Upper lobe of right lung (tissue), 1 donor: Measurements from ENCODE around the gene HPDL. TPM values are rescaled to one million over a fixed set of nuclear protein-coding genes. Genes with fewer than 3 reads are reported as not detected.
"Not testable (repeated sequence)": the region's sequence is repeated elsewhere in the genome, so short reads cannot be mapped to it uniquely, and the experiment has no call there.

Source experiments
- ATAC-seq: fragments of 200-7000 bp; cut with Tn5 transposase; one replicate; pipeline ENCODE4 v1.9.1; 2020; ENCODE audit warnings: mild to moderate bottlenecking, moderate library complexity
- DNase-seq: peaks from one replicate; pipeline ENCODE4 v3.0.0-alpha.2; 2020
- H3K27ac ChIP-seq: fragments of 200-600 bp; one replicate; pipeline ENCODE4 v1.8.0; 2022
- H3K27me3 ChIP-seq: fragments of 200-600 bp; one replicate; pipeline ENCODE4 v1.8.0; 2022; ENCODE audit warnings: mild to moderate bottlenecking
- H3K36me3 ChIP-seq: fragments of 200-600 bp; one replicate; pipeline ENCODE4 v1.8.0; 2022
- H3K4me1 ChIP-seq: fragments of 200-600 bp; one replicate; pipeline ENCODE4 v1.8.0; 2022
- H3K4me3 ChIP-seq: fragments of 200-600 bp; one replicate; pipeline ENCODE4 v1.8.0; 2022; ENCODE audit warnings: mild to moderate bottlenecking
- H3K9me3 ChIP-seq: fragments of 200-600 bp; one replicate; pipeline ENCODE4 v1.8.0; 2022
- CTCF ChIP-seq: fragments of 200-600 bp; IDR thresholded peaks from one replicate; pipeline ENCODE4 v1.8.0; 2022; ENCODE audit warnings: antibody characterized with exemption
- intact Hi-C: fragments of 100-400 bp; cut with DNase I; formaldehyde crosslinking; loops from one replicate; pipeline ENCODE4 v1.11.0; 2022
- total RNA-seq: library from RNA; stranded (reverse); fragmentation: NEBNext Ultra II Directional; extraction: Animal tissue kit (Norgen Biotek cat#: 25700); gene quantifications from one replicate; pipeline ENCODE4 v1.2.1, GENCODE V29; 2021
- donor health status: DM: no; HTN: yes; CAD: no; lungs with severe emphysema.

The HPDL gene
- total RNA-seq, 1 donor from 2014 or later, result not detected

GRCh38 chr1:45359882-45360513 is 33.3 kb downstream of the HPDL start:
- DNase-seq (no peak), ATAC-seq (peak; percentile 84)
- Histone ChIP-seq H3K4me1 (peaks cover 14% of the 10 kb centered on the region), H3K4me3 (no peak overlapping the region), H3K36me3 (no peaks in the 10 kb centered on the region), H3K27ac (peak overlapping the region; percentile 72), H3K9me3 (no peaks in the 10 kb centered on the region), H3K27me3 (no peaks in the 10 kb centered on the region)
- peak; percentile 74 for TF ChIP-seq CTCF
- intact Hi-C loops, result loop anchor here (10.0 kb wide), 1 partner anchor 135 kb away; the partner anchor contains the start of gene TESK2

GRCh38 chr1:45360981-45361380 is 34.3 kb downstream of the HPDL start:
- H3K9me3 ChIP-seq, H3K27me3 ChIP-seq, DNase-seq, intact Hi-C loops, H3K36me3 ChIP-seq: not testable (repeated sequence)
- peak overlapping the region; percentile 72 for H3K27ac ChIP-seq
- H3K4me3 ChIP-seq, result peak overlapping the region; percentile 9
- peak; percentile 79 for ATAC-seq
- H3K4me1 ChIP-seq, result peaks cover 14% of the 10 kb centered on the region

- Histone ChIP-seq H3K36me3 (no peaks in the 10 kb centered on the region), H3K4me1 (peaks cover 14% of the 10 kb centered on the region), H3K9me3 (no peaks in the 10 kb centered on the region), H3K27me3 (no peaks in the 10 kb centered on the region), H3K27ac (no peak overlapping the region), H3K4me3 (no peak overlapping the region)
- no peak for DNase-seq
- intact Hi-C loops, result no loop called here
- no peak for ATAC-seq
- TF ChIP-seq CTCF, result no peak
Measured at GRCh38 chr1:45364294-45364693, 37.6 kb downstream of the HPDL start.

- Histone ChIP-seq H3K27me3 (no peaks in the 10 kb centered on the region), H3K4me1 (peaks cover 12% of the 10 kb centered on the region), H3K9me3 (no peaks in the 10 kb centered on the region), H3K4me3 (no peak overlapping the region), H3K27ac (no peak overlapping the region), H3K36me3 (no peaks in the 10 kb centered on the region)
- ATAC-seq (no peak), DNase-seq (no peak)
- TF ChIP-seq CTCF, result no peak
- intact Hi-C loops, result no loop called here
Measured at GRCh38 chr1:45365051-45365450, 38.4 kb downstream of the HPDL start.

GRCh38 chr1:45370575-45370974 is 43.9 kb downstream of the HPDL start:
- DNase-seq, result no peak
- Histone ChIP-seq H3K27me3 (no peaks in the 10 kb centered on the region), H3K9me3 (no peaks in the 10 kb centered on the region), H3K36me3 (no peaks in the 10 kb centered on the region), H3K4me1 (no peaks in the 10 kb centered on the region), H3K27ac (no peak overlapping the region), H3K4me3 (no peak overlapping the region)
- intact Hi-C loops, result no loop called here
- TF ChIP-seq CTCF, result no peak
- no peak for ATAC-seq

- no peak overlapping the region for H3K27ac ChIP-seq
- no peak overlapping the region for H3K4me3 ChIP-seq
- H3K27me3 ChIP-seq, result no peaks in the 10 kb centered on the region
- H3K36me3 ChIP-seq, result no peaks in the 10 kb centered on the region
- intact Hi-C loops, result no loop called here
- DNase-seq (no peak), ATAC-seq (no peak)
- H3K9me3 ChIP-seq, result no peaks in the 10 kb centered on the region
- TF ChIP-seq CTCF, result no peak
- no peaks in the 10 kb centered on the region for H3K4me1 ChIP-seq
Measured at GRCh38 chr1:45373573-45373972, 46.9 kb downstream of the HPDL start.
